AG04449 (cell line): Measurements from ENCODE around the gene DNAJB5.

Experiments used
- CTCF ChIA-PET: fragments of 350-600 bp; formaldehyde crosslinking; extraction: SDS; loops from one replicate; lab custom pipeline; 2021; ENCODE audit warnings: antibody characterized with exemption; lab: Yijun Ruan, JAX
- POLR2A ChIA-PET: fragments of 400-600, 350-600 bp; formaldehyde crosslinking; extraction: SDS; loops from one replicate; lab custom pipeline; 2020; ENCODE audit warnings: antibody characterized with exemption, inconsistent platforms; lab: Yijun Ruan, JAX
- DNase-seq: peaks from one replicate; pipeline ENCODE4 v3.0.0-alpha.2; 2010; ENCODE audit warnings: low read depth, low spot score
- H3K4me3 ChIP-seq: 2 replicates; pipeline ENCODE4 v1.5.1; 2011; ENCODE audit warnings: low read depth, mild to moderate bottlenecking, control low read depth, low read length
- TF ChIP-seq, protein P1 (sequence below): IDR thresholded peaks from one replicate; pipeline ENCODE4 v1.5.1; 2011; ENCODE audit warnings: mild to moderate bottlenecking, moderate library complexity, low read length, control low read depth, inconsistent platforms; ENCODE audit not compliant: insufficient read depth; ENCODE audit errors: missing control alignments

Gene DNAJB5

DNA sequence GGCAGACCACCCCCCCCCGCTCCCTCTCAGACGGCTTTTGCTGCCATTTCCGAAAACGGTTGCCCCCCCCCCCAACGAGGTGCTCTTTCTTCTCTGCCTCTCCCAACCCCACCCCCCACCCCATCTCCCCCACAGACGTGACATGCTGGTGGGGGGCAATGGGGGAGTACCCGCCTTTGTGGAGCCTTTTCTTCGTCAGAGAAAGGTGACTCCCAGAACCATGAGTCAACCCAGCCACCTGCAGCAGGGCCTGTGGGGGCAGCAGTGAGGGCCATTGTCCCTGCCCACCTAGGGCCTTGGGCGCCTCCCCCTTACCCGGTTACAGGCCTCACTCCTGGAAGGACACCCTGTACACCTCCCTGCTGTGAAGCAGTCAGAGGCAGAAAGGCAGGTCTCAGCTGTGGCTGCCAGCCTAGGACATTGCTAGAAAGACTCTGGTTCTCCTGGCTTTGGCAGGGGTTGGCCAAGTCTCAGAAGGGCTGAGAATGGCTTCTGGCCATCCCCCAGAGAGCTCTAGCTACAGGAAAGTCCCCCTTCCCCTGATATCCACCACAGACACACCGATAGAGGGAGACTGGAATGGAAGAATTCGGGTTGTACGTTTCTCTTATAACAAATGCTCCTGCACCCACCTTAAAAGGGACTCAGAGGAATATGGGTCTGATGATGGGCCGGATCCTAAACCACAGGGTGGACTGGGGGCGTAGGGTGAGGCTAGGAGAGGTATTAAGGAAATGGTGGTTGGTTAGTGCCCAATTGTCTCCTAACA is 2.2 kb downstream of the DNAJB5 start:
- POLR2A ChIA-PET: no interaction called here
- CTCF ChIA-PET: interaction anchor here (0.9 to 1.9 kb wide), 2 partner anchors 10 to 92 kb away, joined by 3 to 13 read pairs; no protein-coding TSS in a partner anchor
- peak overlapping the region; percentile 8 for H3K4me3 ChIP-seq
- DNase-seq: no peak
- TF ChIP-seq, protein P1, sequence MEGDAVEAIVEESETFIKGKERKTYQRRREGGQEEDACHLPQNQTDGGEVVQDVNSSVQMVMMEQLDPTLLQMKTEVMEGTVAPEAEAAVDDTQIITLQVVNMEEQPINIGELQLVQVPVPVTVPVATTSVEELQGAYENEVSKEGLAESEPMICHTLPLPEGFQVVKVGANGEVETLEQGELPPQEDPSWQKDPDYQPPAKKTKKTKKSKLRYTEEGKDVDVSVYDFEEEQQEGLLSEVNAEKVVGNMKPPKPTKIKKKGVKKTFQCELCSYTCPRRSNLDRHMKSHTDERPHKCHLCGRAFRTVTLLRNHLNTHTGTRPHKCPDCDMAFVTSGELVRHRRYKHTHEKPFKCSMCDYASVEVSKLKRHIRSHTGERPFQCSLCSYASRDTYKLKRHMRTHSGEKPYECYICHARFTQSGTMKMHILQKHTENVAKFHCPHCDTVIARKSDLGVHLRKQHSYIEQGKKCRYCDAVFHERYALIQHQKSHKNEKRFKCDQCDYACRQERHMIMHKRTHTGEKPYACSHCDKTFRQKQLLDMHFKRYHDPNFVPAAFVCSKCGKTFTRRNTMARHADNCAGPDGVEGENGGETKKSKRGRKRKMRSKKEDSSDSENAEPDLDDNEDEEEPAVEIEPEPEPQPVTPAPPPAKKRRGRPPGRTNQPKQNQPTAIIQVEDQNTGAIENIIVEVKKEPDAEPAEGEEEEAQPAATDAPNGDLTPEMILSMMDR: no peak

DNA sequence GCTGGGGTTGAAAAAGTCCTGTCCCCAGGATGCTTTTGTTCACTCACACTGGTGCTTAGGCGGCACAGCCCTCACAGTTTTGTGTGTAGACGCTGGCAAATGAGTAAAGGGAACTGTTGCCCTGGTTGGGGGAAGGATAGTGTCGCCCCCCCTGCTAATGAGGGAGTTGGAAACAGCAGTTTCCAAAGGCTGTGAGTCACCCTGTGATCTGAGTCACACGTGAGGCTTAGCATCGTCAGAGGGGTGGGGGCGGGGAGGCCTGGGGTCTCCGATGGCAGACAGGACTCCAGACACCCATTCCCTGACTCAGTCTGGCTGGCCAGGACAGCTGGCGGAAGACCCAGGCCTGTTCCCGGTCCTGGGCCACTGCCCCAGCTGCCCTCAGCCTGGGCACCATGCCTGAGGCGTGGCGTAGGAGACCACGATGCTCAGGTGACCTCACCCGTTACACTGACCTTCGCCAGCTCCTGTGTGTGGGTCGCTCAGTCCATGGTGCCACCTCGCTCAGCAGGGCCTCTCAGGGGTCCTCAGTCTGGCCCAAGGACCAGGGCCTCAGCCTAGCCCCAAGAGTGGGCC is 2.9 kb downstream of the DNAJB5 start:
- peak; percentile 38 for DNase-seq
- ChIA-PET POLR2A (no interaction called here), CTCF (interaction anchor here (0.9 to 1.9 kb wide), 2 partner anchors 10 to 93 kb away, joined by 3 to 13 read pairs; no protein-coding TSS in a partner anchor)
- TF ChIP-seq, protein P1: no peak
- no peak overlapping the region for H3K4me3 ChIP-seq

DNA sequence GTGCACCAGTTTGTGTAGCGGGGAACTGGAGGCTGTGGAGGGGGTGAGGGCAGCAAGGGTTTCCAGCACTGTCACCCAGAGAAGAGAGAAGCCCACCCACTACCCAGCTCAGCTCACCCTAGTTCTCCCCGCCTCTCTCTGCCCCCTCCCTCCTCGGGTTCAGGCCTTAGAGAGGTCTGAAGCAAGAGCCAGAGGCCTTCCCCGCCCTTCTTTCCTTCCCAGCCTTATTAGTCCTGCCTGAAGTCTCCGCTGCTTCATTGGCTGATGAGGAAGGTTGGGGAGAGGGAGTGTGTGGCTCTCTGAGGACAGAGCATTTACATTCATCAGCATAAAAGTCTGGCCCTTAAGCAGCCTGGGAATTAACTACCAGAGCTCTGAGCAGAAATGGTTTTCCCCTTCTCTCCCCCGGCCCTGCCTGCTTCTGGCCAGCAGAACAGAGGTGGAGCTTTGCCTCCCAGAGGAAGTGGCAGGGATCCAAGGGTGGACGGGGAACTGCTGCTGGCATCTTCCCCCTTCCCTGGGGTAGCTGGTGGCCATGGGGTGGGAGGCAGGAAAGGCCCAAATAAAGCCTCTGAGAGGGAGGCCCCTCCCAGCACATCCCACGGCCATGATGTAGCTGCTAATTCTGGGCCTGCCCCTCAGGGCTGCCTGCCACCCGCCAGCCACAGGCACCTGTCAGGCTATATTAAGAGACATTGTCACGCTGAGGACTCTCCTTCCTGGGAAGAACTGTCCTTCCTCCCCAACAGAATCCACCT is 4.1 kb downstream of the DNAJB5 start:
- DNase-seq: peak; percentile 36
- TF ChIP-seq, protein P1: no peak
- CTCF ChIA-PET: interaction anchor here (0.8 to 3.5 kb wide), 17 partner anchors 9 to 103 kb away, joined by 3 to 39 read pairs (median 5); partner anchors contain the start of genes FANCG, PIGO and VCP
- POLR2A ChIA-PET: interaction anchor here (0.9 kb wide), 1 partner anchor 94 kb away, joined by 3 read pairs; no protein-coding TSS in a partner anchor
- no peak overlapping the region for H3K4me3 ChIP-seq

- DNase-seq: no peak
- CTCF ChIA-PET: interaction anchor here (0.8 to 3.5 kb wide), 20 partner anchors 8 to 103 kb away, joined by 3 to 39 read pairs (median 5); partner anchors contain the start of genes FANCG, PIGO and VCP
- POLR2A ChIA-PET: interaction anchor here (0.9 kb wide), 1 partner anchor 95 kb away, joined by 3 read pairs; no protein-coding TSS in a partner anchor
- H3K4me3 ChIP-seq: no peak overlapping the region
- TF ChIP-seq, protein P1: peak; percentile 78
Measured at GRCh38 chr9:34994260-34994899, 4.8 kb downstream of the DNAJB5 start.

DNA sequence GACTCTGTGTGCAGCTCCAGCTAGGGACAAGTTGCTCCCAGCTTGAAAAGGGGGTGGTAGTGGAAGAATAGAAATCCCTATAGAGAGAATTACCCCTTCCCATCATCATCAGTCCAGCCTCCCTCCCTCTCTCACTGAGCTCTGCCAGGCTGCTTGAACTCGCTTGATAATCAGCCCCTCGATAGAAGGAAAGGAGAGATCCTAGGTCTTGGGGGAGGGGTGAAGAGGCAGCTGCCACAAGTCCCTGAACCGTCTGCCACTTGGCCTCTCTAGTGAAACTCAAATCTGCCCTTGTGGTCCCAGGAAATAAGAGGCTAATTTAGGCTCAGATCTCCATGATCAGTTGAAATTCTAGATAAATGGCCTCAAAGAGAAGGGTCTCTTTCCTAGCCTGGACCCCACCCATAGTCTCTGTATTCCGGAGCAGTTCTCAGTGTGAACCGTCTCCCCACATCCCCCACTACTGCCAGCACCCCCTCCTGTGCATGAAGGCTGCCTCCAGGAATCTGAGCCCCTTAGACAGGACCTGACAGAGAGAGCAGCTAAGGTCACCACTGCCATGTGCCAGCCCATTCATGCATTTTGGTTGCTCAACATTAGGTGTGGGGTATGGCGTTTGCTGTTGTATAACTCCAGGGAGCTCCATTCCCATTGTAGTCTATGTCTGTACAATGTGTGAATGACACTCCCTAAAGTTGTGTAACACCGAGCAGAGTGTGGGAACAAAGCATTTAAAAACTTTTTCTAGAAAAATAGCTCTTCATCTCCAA is 5.5 kb downstream of the DNAJB5 start:
- ChIA-PET CTCF (interaction anchor here (0.8 to 3.5 kb wide), 20 partner anchors 10 to 102 kb away, joined by 3 to 39 read pairs (median 5); partner anchors contain the start of genes FANCG, PIGO and VCP), POLR2A (interaction anchor here (0.9 kb wide), 1 partner anchor 95 kb away, joined by 3 read pairs; no protein-coding TSS in a partner anchor)
- H3K4me3 ChIP-seq: no peak overlapping the region
- TF ChIP-seq, protein P1: no peak
- no peak for DNase-seq
